ENCODE results near the gene TAOK3. TPM values are rescaled to one million over a fixed set of nuclear protein-coding genes. Genes with fewer than 3 reads are reported as not detected.

TAOK3 gene
- total and polyA plus RNA-seq, 2 of the 4 experiments (the other 2 are of a cell fraction), result 26.3 to 54.5 TPM

- Histone ChIP-seq H2BK20ac (ENCODE audit: low read depth, low read length) (no peak overlapping the region), H3K56ac (ENCODE audit: extremely low read depth, insufficient read depth, low read length) (no peak overlapping the region), H3K9me3 (ENCODE audit: control insufficient read depth, insufficient read depth, low read length) (no peaks in the 10 kb centered on the region), H2AK9ac (replicated peaks; ENCODE audit: low read depth, low read length, poor library complexity) (no peak overlapping the region), H3K9ac (ENCODE audit: low read depth, low read length) (no peak overlapping the region), H4K8ac (ENCODE audit: low read depth in 2 of 2, low read length in 2 of 2) (no peak overlapping the region), H4K20me1 (ENCODE audit: insufficient read depth, low read length) (no peaks in the 10 kb centered on the region; the same call in 1 of the 2 replicates), H2BK5ac (ENCODE audit: low read depth, low read length, poor library complexity, severe bottlenecking) (no peak overlapping the region), H3K4me3 (ENCODE audit: insufficient read depth, low read depth, low read length) (no peak overlapping the region), H2AK5ac (ENCODE audit: low read depth, low read length) (no peak overlapping the region), H2AFZ (replicated peaks; ENCODE audit: low read length, poor library complexity) (no peak overlapping the region), H3K14ac (replicated peaks; ENCODE audit: low read depth, low read length) (no peak overlapping the region), H4K5ac (ENCODE audit: low read depth, low read length) (no peak overlapping the region), H3K9me1 (ENCODE audit: insufficient read depth, low read length) (no peaks in the 10 kb centered on the region), H3K23ac (ENCODE audit: low read depth, low read length) (no peak overlapping the region), H3K27ac (ENCODE audit: insufficient read depth, low read length) (no peak overlapping the region), H3K18ac (ENCODE audit: low read depth, low read length) (no peak overlapping the region), H3K27me3 (ENCODE audit: control insufficient read depth, insufficient read depth, low read length) (no peaks in the 10 kb centered on the region), H2BK120ac (ENCODE audit: low read depth, low read length) (no peak overlapping the region), H3K4me1 (ENCODE audit: control insufficient read depth, insufficient read depth, low read length) (no peaks in the 10 kb centered on the region), H3K36me3 (ENCODE audit: control insufficient read depth, insufficient read depth, low read length) (peaks cover 23% of the 10 kb centered on the region), H3K4ac (ENCODE audit: low read depth, low read length) (no peak overlapping the region), H3K79me1 (ENCODE audit: low read depth in 1 of 2, low read length in 2 of 2) (no peaks in the 10 kb centered on the region), H3K4me2 (ENCODE audit: low read depth, low read length) (no peak overlapping the region), H4K91ac (ENCODE audit: insufficient read depth, low read depth, low read length) (no peak overlapping the region), H2BK15ac (ENCODE audit: low read depth, low read length) (no peak overlapping the region)
- ChIA-PET CTCF (interaction anchor here (0.6 to 0.9 kb wide), 4 partner anchors 10 to 1255 kb away, joined by 3 to 4 read pairs (median 4); no protein-coding TSS in a partner anchor), POLR2A (ENCODE audit: unreplicated experiment) (no interaction called here)
- no TSS peak for BruUV-seq (replicated peaks)
- peak; percentile 75 for ATAC-seq (ENCODE audit: low read depth)
- TF ChIP-seq SMC3 (IDR thresholded peaks at IDR 0.05; ENCODE audit: low read depth, low read length) (peak; percentile 23; the same call in 1 of the 2 replicates), MXI1 (IDR thresholded peaks at IDR 0.05; ENCODE audit: borderline replicate concordance, low read depth, low read length) (no peak), CTCF (conservative IDR thresholded peaks at IDR 0.05; ENCODE audit: low read depth, low read length) (peak; percentile 48), RAD21 (IDR thresholded peaks at IDR 0.05; ENCODE audit: low read length) (peak; percentile 58)
- DNase-seq, result peak; percentile 33
- intact Hi-C loops (cut with micrococcal nuclease), result loop anchor here (1.0 kb wide), 1 partner anchor 211 kb away; the partner anchor contains the start of gene SUDS3
- in situ Hi-C loops (cut with MboI; ENCODE audit: low sequenced_read_pairs), result no loop called here
- dilution Hi-C loops (cut with HindIII; ENCODE audit: low sequenced_read_pairs, unreplicated experiment), result no loop called here
- WGBS, 2 experiments (ENCODE audit: extremely low coverage in 2 of 2, insufficient read length in 1 of 2), result no CpG with 5 or more reads among the region's 6 CpGs
Measured at GRCh38 chr12:118164798-118165486, 207.8 kb downstream of the TAOK3 start.
